Fibroblast of mammary gland (primary cell): Measurements from ENCODE around the gene LINC01488.

Experiments
- DNase-seq: peaks from one replicate; pipeline ENCODE4 v3.0.0-alpha.2; 2010; ENCODE audit warnings: low read depth
- H3K4me3 ChIP-seq: 2 replicates; pipeline ENCODE4 v1.5.1; 2011; ENCODE audit warnings: low read depth, mild to moderate bottlenecking, low read length, moderate library complexity; ENCODE audit not compliant: control insufficient read depth
- TF ChIP-seq, protein P1 (sequence below): conservative IDR thresholded peaks from 2 replicates; pipeline ENCODE4 v1.5.1; 2011; ENCODE audit warnings: low read depth, low read length, inconsistent platforms; ENCODE audit not compliant: control insufficient read depth, insufficient read depth

Gene LINC01488

DNA sequence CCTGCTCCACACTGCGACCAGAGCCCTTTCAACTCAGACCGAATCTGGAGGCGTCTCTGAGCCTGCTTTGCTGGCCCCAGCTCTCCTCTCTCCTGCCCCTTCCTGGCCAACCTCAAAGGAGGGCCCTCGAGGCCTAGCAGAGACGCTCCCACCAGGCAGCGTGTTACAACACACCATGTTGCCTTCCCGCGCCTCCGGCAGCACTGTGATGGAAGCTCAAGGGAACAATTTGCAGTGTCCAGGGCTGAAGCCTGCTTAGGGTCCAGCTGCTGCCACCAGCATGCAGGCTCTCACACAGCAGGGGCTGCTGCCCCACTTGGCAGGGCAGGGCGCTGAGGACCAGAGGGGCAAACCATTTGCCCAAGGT lies 18.4 kb downstream of the LINC01488 start:
- TF ChIP-seq, protein P1, sequence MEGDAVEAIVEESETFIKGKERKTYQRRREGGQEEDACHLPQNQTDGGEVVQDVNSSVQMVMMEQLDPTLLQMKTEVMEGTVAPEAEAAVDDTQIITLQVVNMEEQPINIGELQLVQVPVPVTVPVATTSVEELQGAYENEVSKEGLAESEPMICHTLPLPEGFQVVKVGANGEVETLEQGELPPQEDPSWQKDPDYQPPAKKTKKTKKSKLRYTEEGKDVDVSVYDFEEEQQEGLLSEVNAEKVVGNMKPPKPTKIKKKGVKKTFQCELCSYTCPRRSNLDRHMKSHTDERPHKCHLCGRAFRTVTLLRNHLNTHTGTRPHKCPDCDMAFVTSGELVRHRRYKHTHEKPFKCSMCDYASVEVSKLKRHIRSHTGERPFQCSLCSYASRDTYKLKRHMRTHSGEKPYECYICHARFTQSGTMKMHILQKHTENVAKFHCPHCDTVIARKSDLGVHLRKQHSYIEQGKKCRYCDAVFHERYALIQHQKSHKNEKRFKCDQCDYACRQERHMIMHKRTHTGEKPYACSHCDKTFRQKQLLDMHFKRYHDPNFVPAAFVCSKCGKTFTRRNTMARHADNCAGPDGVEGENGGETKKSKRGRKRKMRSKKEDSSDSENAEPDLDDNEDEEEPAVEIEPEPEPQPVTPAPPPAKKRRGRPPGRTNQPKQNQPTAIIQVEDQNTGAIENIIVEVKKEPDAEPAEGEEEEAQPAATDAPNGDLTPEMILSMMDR, result no peak
- H3K4me3 ChIP-seq, result no peak overlapping the region
- DNase-seq, result no peak

DNA sequence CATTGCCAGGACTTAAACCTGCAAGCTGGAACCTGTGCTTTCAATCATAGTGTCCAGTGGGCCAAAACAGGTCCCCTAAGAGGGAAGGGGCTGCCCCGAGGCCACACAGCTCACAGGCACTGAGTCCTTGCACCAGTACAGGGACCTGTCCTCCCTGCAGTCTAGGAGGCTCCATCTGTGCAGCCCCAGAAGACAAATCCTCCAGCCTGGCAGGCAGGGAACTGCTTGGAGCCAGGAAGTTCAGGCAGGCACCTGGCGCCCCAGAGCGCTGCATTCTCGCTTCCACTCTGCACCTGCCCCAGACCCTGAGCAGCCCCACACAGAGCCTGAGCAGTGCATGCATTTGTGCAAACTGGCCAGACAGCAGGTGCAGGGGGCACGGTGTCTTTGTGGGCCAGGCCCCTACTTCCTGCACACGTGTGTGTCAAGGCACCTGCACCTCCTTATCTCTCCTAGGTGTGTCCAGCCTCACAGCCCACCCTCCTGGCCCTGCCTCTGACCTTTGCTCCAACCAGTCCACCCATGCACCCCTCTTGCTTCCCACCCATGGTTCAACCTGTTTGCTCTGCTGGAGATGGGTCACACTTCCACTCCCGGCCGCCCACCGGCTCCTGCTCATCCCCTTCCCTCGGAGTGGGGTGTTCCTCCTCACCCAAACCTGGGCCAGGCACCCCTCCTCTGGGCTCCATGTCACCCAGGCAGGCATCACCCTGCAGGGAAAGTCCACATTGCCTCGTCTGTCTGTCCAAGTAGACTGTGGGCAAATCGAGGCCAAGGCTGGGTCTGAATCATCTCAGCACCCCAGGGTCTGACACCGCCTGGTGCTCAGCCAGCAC lies 19.0 kb downstream of the LINC01488 start:
- no peak for DNase-seq
- H3K4me3 ChIP-seq, result no peak overlapping the region
- TF ChIP-seq, protein P1, result no peak

DNA sequence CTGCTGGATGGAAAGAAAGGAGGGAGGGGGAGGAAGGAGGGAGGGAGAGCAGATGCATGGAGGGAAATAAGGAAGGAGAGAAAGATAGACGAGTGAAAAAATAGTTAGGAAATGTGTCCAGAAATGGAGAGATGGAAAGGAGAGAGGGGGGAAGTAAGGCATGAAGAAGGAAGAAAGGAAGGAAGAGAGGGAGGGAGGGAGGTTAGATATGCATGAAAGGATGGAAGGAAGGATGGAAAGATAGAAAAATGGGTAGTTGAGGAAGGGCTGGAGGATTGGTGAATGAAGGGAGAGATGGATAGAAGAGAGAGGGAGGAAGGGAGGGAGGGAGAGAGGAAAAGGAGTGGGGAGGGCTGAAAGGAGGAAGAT lies 19.6 kb downstream of the LINC01488 start:
- TF ChIP-seq, protein P1, result no peak
- no peak overlapping the region for H3K4me3 ChIP-seq
- DNase-seq, result no peak

DNA sequence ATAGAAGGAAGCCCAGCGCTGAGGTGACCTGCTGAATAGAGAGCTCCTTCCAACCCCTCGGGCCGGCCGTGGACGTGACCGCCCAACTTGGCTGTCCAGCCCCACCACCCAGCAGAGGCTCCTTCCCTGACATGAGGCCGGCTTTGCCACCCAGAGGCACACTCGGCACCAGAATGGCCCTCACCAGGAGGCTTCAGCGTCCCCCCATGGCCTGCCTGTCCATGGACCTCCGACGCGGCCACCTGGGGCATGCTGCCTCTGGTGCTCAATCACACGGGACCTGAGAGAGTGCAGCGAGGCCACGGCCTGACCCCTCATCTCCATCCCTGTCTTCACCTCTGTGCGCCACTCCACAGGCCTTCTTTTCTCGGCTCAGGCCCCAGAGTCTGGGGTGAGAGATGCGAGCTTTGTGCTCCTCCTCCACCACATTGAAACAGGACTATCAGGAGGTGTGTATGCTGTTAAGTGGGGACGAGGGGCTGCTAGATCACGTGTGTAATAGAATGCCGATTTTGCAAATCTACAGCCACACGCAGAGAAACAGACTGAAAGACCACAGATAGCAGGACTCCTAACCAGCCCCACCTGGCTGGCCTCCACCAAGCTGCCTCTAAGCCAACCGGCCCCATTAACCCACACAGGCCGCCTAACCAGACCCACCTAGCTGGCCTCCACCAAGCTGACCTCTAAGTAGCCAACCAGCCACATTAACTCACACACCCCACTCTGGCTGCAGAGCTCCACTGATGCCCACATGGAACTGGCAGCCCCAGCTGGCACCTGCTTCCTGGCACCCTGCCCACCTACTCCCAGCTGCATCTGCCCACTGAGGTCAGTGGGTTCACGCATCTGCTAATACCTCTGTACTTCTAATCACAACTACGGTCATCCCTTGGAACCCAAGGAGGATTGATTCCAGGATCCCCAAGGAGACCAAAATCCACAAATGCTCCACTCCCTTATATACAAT lies 20.7 kb downstream of the LINC01488 start:
- TF ChIP-seq, protein P1, result no peak
- no peak for DNase-seq
- no peak overlapping the region for H3K4me3 ChIP-seq

DNA sequence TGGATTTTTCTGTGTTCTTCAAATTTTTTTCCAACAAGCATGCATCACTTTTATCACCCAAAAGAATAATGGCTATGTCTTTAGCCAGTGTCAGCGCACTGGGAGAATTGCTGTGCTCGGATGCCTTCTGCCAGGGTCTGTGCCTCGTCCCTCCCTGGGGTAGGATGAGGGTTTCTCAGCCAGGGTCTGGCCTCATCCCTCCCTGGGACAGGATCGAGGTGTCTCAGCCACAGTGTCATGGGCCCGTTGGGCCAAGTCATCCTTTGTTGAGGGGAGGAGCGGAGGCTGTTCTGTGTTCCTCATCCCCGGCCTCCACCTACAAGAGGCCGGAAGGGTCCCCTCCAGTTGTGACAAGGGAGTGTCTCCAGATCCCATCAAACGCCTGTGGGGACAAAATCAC lies 22.7 kb downstream of the LINC01488 start:
- H3K4me3 ChIP-seq, result no peak overlapping the region
- DNase-seq, result no peak
- TF ChIP-seq, protein P1, result no peak

DNA sequence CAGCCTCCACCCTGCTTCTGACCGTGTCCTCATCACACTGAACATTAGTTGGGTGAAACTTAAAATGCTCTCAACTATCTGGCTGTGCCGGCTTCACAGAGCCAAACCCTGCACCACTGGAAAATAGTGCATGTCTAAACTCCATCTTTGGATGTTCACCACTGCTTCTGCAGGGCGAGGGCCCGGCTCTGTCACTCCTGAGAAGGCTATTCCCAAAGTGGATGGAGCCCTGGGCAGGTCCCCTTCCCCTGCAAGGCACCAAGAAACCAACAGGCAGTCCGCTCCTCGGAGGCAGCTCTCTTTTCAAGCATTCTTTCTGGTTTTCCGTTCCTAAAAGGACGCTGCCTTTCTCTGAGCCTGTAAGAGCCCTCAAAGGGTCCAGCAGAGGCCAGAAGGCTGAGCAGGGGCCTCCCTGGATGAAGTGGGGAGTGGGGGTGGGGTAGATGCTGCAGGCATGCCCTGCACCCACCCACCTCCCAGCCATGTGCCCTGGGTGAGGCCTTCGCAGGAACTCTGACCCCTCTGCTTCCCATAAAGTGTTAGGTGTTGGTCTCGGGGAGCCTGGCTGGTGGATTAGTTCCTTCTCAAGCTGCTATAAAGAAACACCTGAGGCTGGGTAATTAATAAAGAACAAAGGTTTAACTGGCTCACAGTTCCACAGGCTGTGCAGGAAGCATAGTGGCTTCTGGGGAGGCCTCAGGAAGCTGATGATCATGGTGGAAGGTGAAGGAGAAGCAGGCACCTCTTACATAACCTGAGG lies 23.3 kb downstream of the LINC01488 start:
- TF ChIP-seq, protein P1, result no peak
- DNase-seq, result no peak

More for the DNA sequence above, 23.3 kb downstream of the LINC01488 start:
- no peak overlapping the region for H3K4me3 ChIP-seq
